Measurements from ENCODE around the gene ERBIN. TPM values are rescaled to one million over a fixed set of nuclear protein-coding genes. Genes with fewer than 3 reads are reported as not detected.

ERBIN gene
- total and polyA plus RNA-seq, 2 of the 13 experiments (the other 11 are each of a cell fraction or from before 2014, with no cell fraction given) = 14.4 to 41.7 TPM

DNA sequence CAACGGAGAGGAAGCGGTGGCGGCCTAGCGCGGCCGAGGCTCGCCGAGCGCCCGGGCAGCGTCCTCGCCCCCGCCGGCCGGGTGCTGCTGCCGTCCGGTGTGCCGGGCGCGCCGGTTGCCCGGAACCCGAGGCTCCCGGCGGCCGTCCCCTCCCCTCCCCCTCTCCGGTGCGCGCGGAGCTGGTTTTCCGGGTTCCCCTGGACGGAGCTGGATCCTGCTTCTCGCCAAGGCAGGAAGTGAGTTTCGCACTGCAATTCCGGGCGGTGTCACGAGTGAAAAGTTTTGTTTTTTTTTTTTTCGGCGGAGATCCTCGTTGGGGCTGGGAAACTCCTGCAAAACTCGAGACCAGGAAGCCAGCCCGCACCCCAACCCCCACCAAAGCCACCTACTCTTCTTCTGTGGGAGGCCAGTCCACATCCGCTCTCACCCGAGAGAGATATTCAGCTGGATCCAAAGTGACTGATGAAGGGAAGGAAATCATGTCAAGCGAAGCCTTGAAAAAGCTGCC is at the start of gene ERBIN (continued):
- TF ChIP-seq, protein P1, sequence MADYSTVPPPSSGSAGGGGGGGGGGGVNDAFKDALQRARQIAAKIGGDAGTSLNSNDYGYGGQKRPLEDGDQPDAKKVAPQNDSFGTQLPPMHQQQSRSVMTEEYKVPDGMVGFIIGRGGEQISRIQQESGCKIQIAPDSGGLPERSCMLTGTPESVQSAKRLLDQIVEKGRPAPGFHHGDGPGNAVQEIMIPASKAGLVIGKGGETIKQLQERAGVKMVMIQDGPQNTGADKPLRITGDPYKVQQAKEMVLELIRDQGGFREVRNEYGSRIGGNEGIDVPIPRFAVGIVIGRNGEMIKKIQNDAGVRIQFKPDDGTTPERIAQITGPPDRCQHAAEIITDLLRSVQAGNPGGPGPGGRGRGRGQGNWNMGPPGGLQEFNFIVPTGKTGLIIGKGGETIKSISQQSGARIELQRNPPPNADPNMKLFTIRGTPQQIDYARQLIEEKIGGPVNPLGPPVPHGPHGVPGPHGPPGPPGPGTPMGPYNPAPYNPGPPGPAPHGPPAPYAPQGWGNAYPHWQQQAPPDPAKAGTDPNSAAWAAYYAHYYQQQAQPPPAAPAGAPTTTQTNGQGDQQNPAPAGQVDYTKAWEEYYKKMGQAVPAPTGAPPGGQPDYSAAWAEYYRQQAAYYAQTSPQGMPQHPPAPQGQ (CRISPR knock-in tag; IDR thresholded peaks at IDR 0.05; ENCODE audit: borderline replicate concordance) = no peak
- TF ChIP-seq SCMH1 (CRISPR knock-in tag; IDR thresholded peaks at IDR 0.05; ENCODE audit: borderline replicate concordance) = no peak
- TF ChIP-seq ETV5 (CRISPR knock-in tag; IDR thresholded peaks at IDR 0.05; ENCODE audit: borderline replicate concordance) = peak; percentile 55
- TF ChIP-seq, protein P2, sequence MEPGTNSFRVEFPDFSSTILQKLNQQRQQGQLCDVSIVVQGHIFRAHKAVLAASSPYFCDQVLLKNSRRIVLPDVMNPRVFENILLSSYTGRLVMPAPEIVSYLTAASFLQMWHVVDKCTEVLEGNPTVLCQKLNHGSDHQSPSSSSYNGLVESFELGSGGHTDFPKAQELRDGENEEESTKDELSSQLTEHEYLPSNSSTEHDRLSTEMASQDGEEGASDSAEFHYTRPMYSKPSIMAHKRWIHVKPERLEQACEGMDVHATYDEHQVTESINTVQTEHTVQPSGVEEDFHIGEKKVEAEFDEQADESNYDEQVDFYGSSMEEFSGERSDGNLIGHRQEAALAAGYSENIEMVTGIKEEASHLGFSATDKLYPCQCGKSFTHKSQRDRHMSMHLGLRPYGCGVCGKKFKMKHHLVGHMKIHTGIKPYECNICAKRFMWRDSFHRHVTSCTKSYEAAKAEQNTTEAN (CRISPR knock-in tag; conservative IDR thresholded peaks at IDR 0.05) = no peak
- TF ChIP-seq ZNF354B (CRISPR knock-in tag; IDR thresholded peaks at IDR 0.05) = no peak
- no peak for TF ChIP-seq ZNF343 (CRISPR knock-in tag; IDR thresholded peaks at IDR 0.05)
- TF ChIP-seq HMG20B (CRISPR knock-in tag; conservative IDR thresholded peaks at IDR 0.05) = no peak
- no peak for TF ChIP-seq NKX3-1 (CRISPR knock-in tag; IDR thresholded peaks at IDR 0.05)
- TF ChIP-seq, protein P3, sequence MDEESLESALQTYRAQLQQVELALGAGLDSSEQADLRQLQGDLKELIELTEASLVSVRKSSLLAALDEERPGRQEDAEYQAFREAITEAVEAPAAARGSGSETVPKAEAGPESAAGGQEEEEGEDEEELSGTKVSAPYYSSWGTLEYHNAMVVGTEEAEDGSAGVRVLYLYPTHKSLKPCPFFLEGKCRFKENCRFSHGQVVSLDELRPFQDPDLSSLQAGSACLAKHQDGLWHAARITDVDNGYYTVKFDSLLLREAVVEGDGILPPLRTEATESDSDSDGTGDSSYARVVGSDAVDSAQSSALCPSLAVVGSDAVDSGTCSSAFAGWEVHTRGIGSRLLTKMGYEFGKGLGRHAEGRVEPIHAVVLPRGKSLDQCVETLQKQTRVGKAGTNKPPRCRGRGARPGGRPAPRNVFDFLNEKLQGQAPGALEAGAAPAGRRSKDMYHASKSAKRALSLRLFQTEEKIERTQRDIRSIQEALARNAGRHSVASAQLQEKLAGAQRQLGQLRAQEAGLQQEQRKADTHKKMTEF (CRISPR knock-in tag; IDR thresholded peaks at IDR 0.05) = no peak
- no peak for TF ChIP-seq ZNF446 (CRISPR knock-in tag; IDR thresholded peaks at IDR 0.05)
- no peak for TF ChIP-seq ZNF776 (CRISPR knock-in tag; IDR thresholded peaks at IDR 0.05)
- TF ChIP-seq ZNF383 (CRISPR knock-in tag; IDR thresholded peaks at IDR 0.05; ENCODE audit: borderline replicate concordance) = no peak
- peak; percentile 9; the same call in 1 of the 2 replicates for TF ChIP-seq HOXA3 (CRISPR knock-in tag; IDR thresholded peaks at IDR 0.05)
- TF ChIP-seq NR3C1 (CRISPR knock-in tag; IDR thresholded peaks at IDR 0.05) = no peak
- TF ChIP-seq ZNF24 (IDR thresholded peaks at IDR 0.05) = no peak
- TF ChIP-seq, protein P4, sequence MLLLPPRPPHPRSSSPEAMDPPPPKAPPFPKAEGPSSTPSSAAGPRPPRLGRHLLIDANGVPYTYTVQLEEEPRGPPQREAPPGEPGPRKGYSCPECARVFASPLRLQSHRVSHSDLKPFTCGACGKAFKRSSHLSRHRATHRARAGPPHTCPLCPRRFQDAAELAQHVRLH (CRISPR knock-in tag; IDR thresholded peaks at IDR 0.05; ENCODE audit: borderline replicate concordance, low read depth) = no peak
- TF ChIP-seq, protein P5, sequence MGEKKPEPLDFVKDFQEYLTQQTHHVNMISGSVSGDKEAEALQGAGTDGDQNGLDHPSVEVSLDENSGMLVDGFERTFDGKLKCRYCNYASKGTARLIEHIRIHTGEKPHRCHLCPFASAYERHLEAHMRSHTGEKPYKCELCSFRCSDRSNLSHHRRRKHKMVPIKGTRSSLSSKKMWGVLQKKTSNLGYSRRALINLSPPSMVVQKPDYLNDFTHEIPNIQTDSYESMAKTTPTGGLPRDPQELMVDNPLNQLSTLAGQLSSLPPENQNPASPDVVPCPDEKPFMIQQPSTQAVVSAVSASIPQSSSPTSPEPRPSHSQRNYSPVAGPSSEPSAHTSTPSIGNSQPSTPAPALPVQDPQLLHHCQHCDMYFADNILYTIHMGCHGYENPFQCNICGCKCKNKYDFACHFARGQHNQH (CRISPR knock-in tag; IDR thresholded peaks at IDR 0.05) = no peak
- TF ChIP-seq PITX1 (CRISPR knock-in tag; IDR thresholded peaks at IDR 0.05) = no peak
- no peak for TF ChIP-seq RBAK (CRISPR knock-in tag; IDR thresholded peaks at IDR 0.05)
- TF ChIP-seq MYNN (CRISPR knock-in tag; IDR thresholded peaks at IDR 0.05; ENCODE audit: low read depth) = no peak
- TF ChIP-seq SMAD3 (CRISPR knock-in tag; IDR thresholded peaks at IDR 0.05) = no peak
- TF ChIP-seq, protein P6, sequence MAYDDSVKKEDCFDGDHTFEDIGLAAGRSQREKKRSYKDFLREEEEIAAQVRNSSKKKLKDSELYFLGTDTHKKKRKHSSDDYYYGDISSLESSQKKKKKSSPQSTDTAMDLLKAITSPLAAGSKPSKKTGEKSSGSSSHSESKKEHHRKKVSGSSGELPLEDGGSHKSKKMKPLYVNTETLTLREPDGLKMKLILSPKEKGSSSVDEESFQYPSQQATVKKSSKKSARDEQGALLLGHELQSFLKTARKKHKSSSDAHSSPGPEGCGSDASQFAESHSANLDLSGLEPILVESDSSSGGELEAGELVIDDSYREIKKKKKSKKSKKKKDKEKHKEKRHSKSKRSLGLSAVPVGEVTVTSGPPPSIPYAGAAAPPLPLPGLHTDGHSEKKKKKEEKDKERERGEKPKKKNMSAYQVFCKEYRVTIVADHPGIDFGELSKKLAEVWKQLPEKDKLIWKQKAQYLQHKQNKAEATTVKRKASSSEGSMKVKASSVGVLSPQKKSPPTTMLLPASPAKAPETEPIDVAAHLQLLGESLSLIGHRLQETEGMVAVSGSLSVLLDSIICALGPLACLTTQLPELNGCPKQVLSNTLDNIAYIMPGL (CRISPR knock-in tag; IDR thresholded peaks at IDR 0.05; ENCODE audit: borderline replicate concordance in 1 of 2, low read depth in 1 of 2) = peak; percentile 16 to 52; a peak in 2 of 4 replicates

Data from HepG2 (cell line).